Measurements from ENCODE around the gene LRCOL1.
A peak's percentile ranks its signal among the peaks of the same experiment; 100 is the strongest.

The LRCOL1 gene

DNA sequence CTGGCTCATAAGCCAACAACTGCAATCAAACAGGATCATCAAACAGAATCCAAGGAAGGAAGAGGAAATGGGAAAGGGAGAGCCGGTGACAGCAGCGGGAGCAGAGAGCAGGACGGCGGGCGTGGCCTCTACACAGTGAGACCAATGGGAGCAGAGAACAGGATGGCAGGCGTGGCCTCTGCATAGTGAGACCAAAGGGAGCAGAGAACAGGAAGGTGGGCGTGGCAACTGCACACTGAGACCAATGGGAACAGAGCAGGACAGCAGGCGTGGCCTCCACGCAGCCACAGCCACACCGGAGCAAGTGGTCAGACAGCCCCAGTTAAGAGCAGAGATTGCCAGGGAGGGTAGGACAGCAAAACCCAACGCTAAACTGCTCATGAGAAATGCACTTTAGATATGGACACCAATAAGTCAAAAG, 16.4 kb downstream of the LRCOL1 start:
- Histone ChIP-seq H4K20me1 (ENCODE audit: insufficient read depth, low read length, poor library complexity, severe bottlenecking) (no peaks in the 10 kb centered on the region), H3K36me3 (ENCODE audit: insufficient read depth, low read length) (no peaks in the 10 kb centered on the region), H3K79me2 (ENCODE audit: insufficient read depth, low read length) (no peaks in the 10 kb centered on the region), H3K9ac (ENCODE audit: low read depth, low read length, poor library complexity, severe bottlenecking) (no peak overlapping the region), H3F3A (ENCODE audit: low read depth) (no peaks in the 10 kb centered on the region), H3K9me3 (ENCODE audit: insufficient read depth, low read depth, low read length) (no peaks in the 10 kb centered on the region), H3K4me2 (ENCODE audit: low read depth, low read length, poor library complexity, severe bottlenecking) (peak overlapping the region; percentile 15), H3K9me2 (replicated peaks; ENCODE audit: low read depth, low read length) (no peaks in the 10 kb centered on the region), H3K4me3 (ENCODE audit: low read length, poor library complexity, severe bottlenecking) (no peak overlapping the region), H2AFZ (ENCODE audit: low read length) (no peak overlapping the region), H3K4me1 (ENCODE audit: insufficient read depth, low read length, poor library complexity, severe bottlenecking) (peaks cover 5% of the 10 kb centered on the region), H3K27me3 (ENCODE audit: insufficient read depth, low read length, poor library complexity, severe bottlenecking) (peaks cover 5% of the 10 kb centered on the region)
- TF ChIP-seq CTCF (conservative IDR thresholded peaks at IDR 0.05; ENCODE audit: low read length), result no peak
- TF ChIP-seq EZH2phosphoT487 (IDR thresholded peaks at IDR 0.05; ENCODE audit: borderline replicate concordance), result no peak

DNA sequence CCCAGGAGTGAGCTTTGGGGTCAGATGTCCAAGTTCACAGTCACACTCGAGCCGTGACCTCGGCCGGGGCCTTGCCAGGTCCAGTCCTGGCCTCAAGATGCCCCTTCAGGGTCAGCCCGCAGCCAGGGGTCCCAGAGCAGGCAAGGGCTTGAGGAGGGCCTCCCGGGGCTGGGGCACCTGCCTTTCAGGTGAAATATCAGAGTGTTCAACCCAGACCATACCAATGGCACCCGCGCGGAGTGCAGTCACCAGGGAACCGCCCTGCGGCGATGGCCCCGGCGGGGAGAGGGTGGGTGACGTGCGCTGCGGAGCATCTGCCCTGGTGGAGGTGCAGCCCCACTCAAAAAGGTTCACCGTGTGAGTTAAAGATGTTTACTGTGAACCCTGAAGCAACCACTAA, 16.9 kb downstream of the LRCOL1 start:
- Histone ChIP-seq H3K4me3 (ENCODE audit: low read length, poor library complexity, severe bottlenecking) (no peak overlapping the region), H3K4me2 (ENCODE audit: low read depth, low read length, poor library complexity, severe bottlenecking) (peak overlapping the region; percentile 15), H3K9me3 (ENCODE audit: insufficient read depth, low read depth, low read length) (no peaks in the 10 kb centered on the region), H3K27me3 (ENCODE audit: insufficient read depth, low read length, poor library complexity, severe bottlenecking) (peaks cover 5% of the 10 kb centered on the region), H4K20me1 (ENCODE audit: insufficient read depth, low read length, poor library complexity, severe bottlenecking) (no peaks in the 10 kb centered on the region), H3F3A (ENCODE audit: low read depth) (no peaks in the 10 kb centered on the region), H2AFZ (ENCODE audit: low read length) (no peak overlapping the region), H3K36me3 (ENCODE audit: insufficient read depth, low read length) (no peaks in the 10 kb centered on the region), H3K4me1 (ENCODE audit: insufficient read depth, low read length, poor library complexity, severe bottlenecking) (peaks cover under 1% of the 10 kb centered on the region), H3K9ac (ENCODE audit: low read depth, low read length, poor library complexity, severe bottlenecking) (no peak overlapping the region), H3K9me2 (replicated peaks; ENCODE audit: low read depth, low read length) (no peaks in the 10 kb centered on the region), H3K79me2 (ENCODE audit: insufficient read depth, low read length) (no peaks in the 10 kb centered on the region)
- TF ChIP-seq EZH2phosphoT487 (IDR thresholded peaks at IDR 0.05; ENCODE audit: borderline replicate concordance) (no peak), CTCF (conservative IDR thresholded peaks at IDR 0.05; ENCODE audit: low read length) (no peak)

DNA sequence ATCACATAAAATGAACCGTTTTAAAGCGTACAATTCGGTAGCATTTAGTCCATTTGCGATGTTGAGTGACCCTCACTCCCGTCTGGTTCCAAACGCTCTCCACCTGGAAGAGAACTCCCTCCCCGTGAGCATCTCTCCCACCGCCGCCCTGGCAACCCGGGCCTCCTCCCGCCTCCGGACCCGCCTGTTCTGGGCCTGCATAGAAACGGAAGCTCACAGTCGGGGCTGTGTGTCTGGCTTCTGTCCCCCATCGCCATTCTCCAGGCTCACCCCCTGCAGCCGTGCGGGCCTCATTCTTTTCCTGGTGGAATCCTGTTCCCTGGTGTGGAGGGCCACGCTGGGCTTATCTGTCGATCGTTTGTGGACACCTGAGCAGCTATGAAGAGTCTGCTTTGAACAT, 17.3 kb downstream of the LRCOL1 start:
- H3K79me2 ChIP-seq (ENCODE audit: insufficient read depth, low read length), result no peaks in the 10 kb centered on the region
- TF ChIP-seq CTCF (conservative IDR thresholded peaks at IDR 0.05; ENCODE audit: low read length) (no peak), EZH2phosphoT487 (IDR thresholded peaks at IDR 0.05; ENCODE audit: borderline replicate concordance) (no peak)
- H3K4me2 ChIP-seq (ENCODE audit: low read depth, low read length, poor library complexity, severe bottlenecking), result no peak overlapping the region
- no peaks in the 10 kb centered on the region for H3F3A ChIP-seq (ENCODE audit: low read depth)
- no peak overlapping the region for H3K9ac ChIP-seq (ENCODE audit: low read depth, low read length, poor library complexity, severe bottlenecking)
- H4K20me1 ChIP-seq (ENCODE audit: insufficient read depth, low read length, poor library complexity, severe bottlenecking), result no peaks in the 10 kb centered on the region
- no peaks in the 10 kb centered on the region for H3K9me3 ChIP-seq (ENCODE audit: insufficient read depth, low read depth, low read length)
- H3K4me1 ChIP-seq (ENCODE audit: insufficient read depth, low read length, poor library complexity, severe bottlenecking), result no peaks in the 10 kb centered on the region
- peaks cover 5% of the 10 kb centered on the region for H3K27me3 ChIP-seq (ENCODE audit: insufficient read depth, low read length, poor library complexity, severe bottlenecking)
- no peaks in the 10 kb centered on the region for H3K9me2 ChIP-seq (replicated peaks; ENCODE audit: low read depth, low read length)
- no peaks in the 10 kb centered on the region for H3K36me3 ChIP-seq (ENCODE audit: insufficient read depth, low read length)
- H3K4me3 ChIP-seq (ENCODE audit: low read length, poor library complexity, severe bottlenecking), result no peak overlapping the region
- no peak overlapping the region for H2AFZ ChIP-seq (ENCODE audit: low read length)
